Spleen (tissue), 7 donors: ENCODE data around the gene RASSF10.

ENCODE experiments used
- CTCF ChIP-seq, 11 experiments: fragments of 200-600 bp in 7 of 11; fragments of 450-650 bp in 4 of 11; sonication (generic) in 4 of 11; IDR thresholded peaks in 8 of 11; conservative IDR thresholded peaks in 3 of 11; 1 replicate in 7 of 11; 2 replicates in 4 of 11; pipeline versions ENCODE4 v1.4.0 to v1.8.0; 2016 to 2021; ENCODE audit warnings: antibody characterized with exemption in 11 of 11, inconsistent platforms in 4 of 11, mild to moderate bottlenecking in 1 of 11
- POLR2A ChIP-seq, 3 donors: fragments of 450-650 bp; IDR thresholded peaks; one replicate each; pipeline ENCODE4 v1.5.1; 2017; ENCODE audit warnings: antibody characterized with exemption in 3 of 3, mild to moderate bottlenecking in 1 of 3
- donor health status: DM: no; HTN: no; CAD: no; lungs with moderate emphysema.
- donor health status: DM: no; HTN: no; CAD: no.
- donor health status: DM: no; HTN: no; CAD: no.

DNA sequence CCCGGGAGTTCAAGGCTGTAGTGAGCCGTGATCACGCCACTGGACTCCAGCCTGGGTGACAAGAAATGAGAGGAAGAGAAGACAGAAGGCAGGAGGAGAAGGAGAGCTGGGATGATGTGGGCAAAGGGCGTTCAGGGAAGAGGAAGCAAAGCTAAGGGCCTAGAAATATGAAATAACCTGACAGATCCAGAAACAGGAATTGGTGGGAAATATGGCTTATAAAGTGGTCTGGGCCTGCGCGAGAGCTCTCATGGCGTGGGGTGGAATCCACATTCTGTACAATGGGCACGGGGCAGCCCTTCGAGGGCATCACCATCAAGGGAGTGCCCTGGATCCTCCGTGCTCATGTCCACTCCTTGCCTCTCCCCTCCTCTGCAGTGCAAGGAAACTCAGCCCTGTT is 46.8 kb upstream of the RASSF10 start:
- TF ChIP-seq POLR2A (IDR thresholded peaks at IDR 0.05) (no peak), CTCF (IDR thresholded peaks at IDR 0.05 in 8 of 11, conservative IDR thresholded peaks at IDR 0.05 in 3 of 11) (no peak)
